Immature natural killer cell (primary cell): ENCODE data around the gene CABLES1. TPM values are rescaled to one million over a fixed set of nuclear protein-coding genes. Genes with fewer than 3 reads are reported as not detected.
"Not testable (repeated sequence)": the region's sequence is repeated elsewhere in the genome, so short reads cannot be mapped to it uniquely, and the experiment has no call there.

Source experiments
- DNase-seq, 3 donors: peaks; one replicate each; pipeline ENCODE4 v3.0.0; 2022; ENCODE audit warnings: mixed read lengths in 1 of 3
- H3K27ac Mint-ChIP-seq, 6 donors: one replicate each; pipeline ENCODE4 v1.8.0; 2020; ENCODE audit warnings: mixed read lengths in 6 of 6, mild to moderate bottlenecking in 5 of 6, inconsistent platforms in 4 of 6, moderate library complexity in 3 of 6
- H3K27me3 Mint-ChIP-seq, 3 donors: one replicate each; pipeline ENCODE4 v1.8.0; 2020 to 2021; ENCODE audit warnings: low read depth in 3 of 3, mild to moderate bottlenecking in 3 of 3, mixed read lengths in 3 of 3, moderate library complexity in 3 of 3, inconsistent platforms in 1 of 3
- H3K36me3 Mint-ChIP-seq, 3 donors: one replicate each; pipeline ENCODE4 v1.8.0; 2020; ENCODE audit warnings: mixed read lengths in 3 of 3, inconsistent platforms in 2 of 3, mild to moderate bottlenecking in 2 of 3
- H3K4me1 Mint-ChIP-seq, 2 donors: one replicate each; pipeline ENCODE4 v1.8.0; 2020; ENCODE audit warnings: inconsistent platforms in 2 of 2, mild to moderate bottlenecking in 2 of 2, mixed read lengths in 2 of 2, moderate library complexity in 1 of 2
- H3K4me3 Mint-ChIP-seq, 5 donors: one replicate each; pipeline ENCODE4 v1.8.0; 2020; ENCODE audit warnings: mild to moderate bottlenecking in 5 of 5, mixed read lengths in 5 of 5, inconsistent platforms in 3 of 5, moderate library complexity in 3 of 5
- H3K9me3 Mint-ChIP-seq, 6 donors: one replicate each; pipeline ENCODE4 v1.8.0; 2020; ENCODE audit warnings: mild to moderate bottlenecking in 6 of 6, mixed read lengths in 6 of 6, inconsistent platforms in 4 of 6, moderate library complexity in 3 of 6
- polyA plus RNA-seq, 3 donors: library from polyadenylated mRNA; unstranded; fragments of 300-500 nt; fragmentation: Illumina TruSeq; gene quantifications; one replicate each; pipeline ENCODE4 v1.2.3, GENCODE V29; 2021

CABLES1 gene
- polyA plus RNA-seq, 3 donors from 2014 or later = 0.16 to 0.99 (median 0.56) TPM

DNA sequence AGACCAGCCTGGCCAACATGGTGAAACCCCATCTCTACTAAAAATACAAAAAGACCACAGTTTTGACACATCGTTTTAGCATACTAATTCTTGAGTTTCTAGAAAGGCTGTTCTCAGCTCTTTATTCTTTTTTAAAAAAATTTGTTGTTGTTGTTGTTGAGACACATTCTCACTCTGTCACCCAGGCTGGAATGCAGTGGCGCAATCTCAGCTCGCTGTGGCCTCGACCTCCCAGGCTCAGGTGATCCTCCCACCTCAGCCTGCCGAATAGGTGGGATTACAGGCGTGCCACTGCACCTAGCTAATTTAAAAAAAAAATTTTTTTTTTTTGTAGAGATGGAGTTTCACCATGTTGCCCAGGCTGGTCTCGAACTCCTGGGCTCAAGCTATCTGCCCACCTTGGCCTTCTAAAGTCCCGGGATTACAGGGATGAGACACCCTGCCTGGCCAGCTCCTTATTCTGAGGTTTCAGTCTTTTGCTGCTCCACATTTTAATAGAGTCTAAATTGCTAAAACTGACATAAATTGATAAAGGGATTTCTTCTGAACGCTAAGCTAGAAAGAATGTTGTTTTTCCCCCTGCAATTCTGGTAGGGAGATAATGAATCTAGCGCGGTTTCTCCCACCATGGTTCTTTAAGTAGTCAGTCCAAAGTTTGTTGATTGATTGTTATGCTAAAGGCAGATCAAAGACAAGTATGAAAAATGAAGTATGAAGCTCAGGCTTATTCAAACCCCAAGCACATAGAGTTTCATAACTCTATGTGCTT lies 32.6 kb upstream of the CABLES1 start:
- Mint-ChIP-seq H3K4me3 (no peak overlapping the region), H3K27ac (no peak overlapping the region), H3K4me1 (no peaks in the 10 kb centered on the region), H3K36me3 (no peaks in the 10 kb centered on the region), H3K27me3 (peaks cover 0 to 7% (median 3%) of the 10 kb centered on the region in 3 donors), H3K9me3 (no peaks in the 10 kb centered on the region)
- no peak for DNase-seq

DNA sequence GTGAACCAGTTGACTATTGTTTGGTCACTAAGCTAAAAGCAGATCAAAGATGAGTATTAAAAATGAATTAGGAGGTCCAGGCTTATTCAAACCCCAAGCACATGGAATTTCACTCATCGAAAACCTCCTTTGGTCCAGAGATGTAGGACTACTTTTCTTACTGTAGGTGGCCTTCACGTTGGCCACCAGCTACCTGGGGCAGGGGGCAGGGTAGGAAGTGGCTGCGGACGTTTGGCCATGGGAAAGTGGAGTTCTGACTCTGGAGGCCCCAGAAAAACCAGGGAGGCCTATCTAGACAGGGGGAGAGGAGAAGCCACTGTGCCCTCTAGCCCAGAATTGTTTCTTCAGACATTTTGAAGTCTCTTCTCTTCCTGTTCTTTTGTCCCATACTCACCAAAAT lies 31.8 kb upstream of the CABLES1 start:
- DNase-seq = no peak
- no peaks in the 10 kb centered on the region for H3K36me3 Mint-ChIP-seq
- peaks cover 0 to 6% (median 3%) of the 10 kb centered on the region in 3 donors for H3K27me3 Mint-ChIP-seq
- no peaks in the 10 kb centered on the region for H3K9me3 Mint-ChIP-seq
- H3K4me3 Mint-ChIP-seq = no peak overlapping the region
- no peaks in the 10 kb centered on the region for H3K4me1 Mint-ChIP-seq
- no peak overlapping the region for H3K27ac Mint-ChIP-seq

- no peak overlapping the region for H3K4me3 Mint-ChIP-seq
- DNase-seq = no peak
- no peaks in the 10 kb centered on the region for H3K9me3 Mint-ChIP-seq
- peaks cover 0 to 4% (median 0%) of the 10 kb centered on the region in 3 donors for H3K36me3 Mint-ChIP-seq
- H3K27ac Mint-ChIP-seq = no peak overlapping the region
- H3K27me3 Mint-ChIP-seq = peaks cover 0 to 5% (median 4%) of the 10 kb centered on the region in 3 donors
- H3K4me1 Mint-ChIP-seq = no peaks in the 10 kb centered on the region
Observed at GRCh38 chr18:23105030-23105429, 30.3 kb upstream of the CABLES1 start.

DNA sequence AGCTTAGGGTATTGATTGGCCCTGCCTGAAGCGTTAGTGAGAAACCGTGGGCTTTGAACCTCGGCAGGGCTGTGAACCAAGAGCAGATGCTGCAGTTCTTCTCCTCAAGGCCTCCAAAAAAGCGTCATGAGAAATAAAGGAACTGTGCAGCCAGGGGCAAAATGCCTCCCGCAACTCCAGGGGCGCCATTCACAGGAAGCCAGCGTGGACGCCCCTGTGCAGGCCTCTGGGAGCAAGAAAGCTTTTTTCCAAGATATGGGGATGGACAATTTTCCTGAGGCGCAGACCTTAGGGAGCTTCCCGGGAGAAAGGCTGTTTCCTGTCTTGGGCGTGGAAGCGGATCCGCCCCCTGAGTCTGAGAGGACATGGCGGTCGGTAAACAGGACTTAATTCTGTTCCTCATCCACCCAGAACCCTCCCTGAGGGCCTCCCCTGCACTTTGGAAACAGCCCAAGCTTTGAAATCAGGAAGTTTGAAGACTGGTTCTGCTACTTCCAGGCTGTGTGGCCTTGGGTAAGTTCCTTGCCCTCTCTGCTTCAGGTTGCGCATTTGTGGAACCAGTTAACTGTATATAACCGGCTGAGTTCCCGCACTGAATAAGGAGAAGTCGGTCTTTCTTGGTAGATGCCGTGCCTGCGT lies 29.6 kb upstream of the CABLES1 start:
- no peak overlapping the region for H3K27ac Mint-ChIP-seq
- H3K4me1 Mint-ChIP-seq = no peaks in the 10 kb centered on the region
- DNase-seq = no peak
- no peak overlapping the region for H3K4me3 Mint-ChIP-seq
- peaks cover 0 to 5% (median 5%) of the 10 kb centered on the region in 3 donors for H3K27me3 Mint-ChIP-seq
- no peaks in the 10 kb centered on the region for H3K9me3 Mint-ChIP-seq
- peaks cover 0 to 8% (median 0%) of the 10 kb centered on the region in 3 donors for H3K36me3 Mint-ChIP-seq

DNA sequence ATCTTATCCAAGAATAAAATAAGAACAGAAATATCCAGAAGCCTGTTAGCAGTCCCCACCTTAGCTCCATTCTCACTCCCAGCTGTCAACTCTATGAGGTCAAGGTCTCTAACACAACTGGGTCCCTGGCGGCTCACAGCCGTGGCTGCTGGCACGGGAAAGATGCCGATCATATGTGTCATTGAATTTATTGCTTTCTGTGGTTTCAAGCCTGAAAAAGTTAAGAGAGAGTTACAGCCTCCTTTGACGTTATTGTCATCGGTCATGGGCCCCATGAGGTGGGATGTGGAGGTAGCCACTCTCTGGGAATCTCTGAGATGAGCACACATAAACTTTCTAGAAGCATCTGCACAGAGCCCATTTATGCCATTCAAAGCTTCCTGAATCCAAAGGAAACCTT lies 28.7 kb upstream of the CABLES1 start:
- H3K4me1 Mint-ChIP-seq = no peaks in the 10 kb centered on the region
- H3K27ac Mint-ChIP-seq = no peak overlapping the region
- H3K36me3 Mint-ChIP-seq = peaks cover 0 to 8% (median 0%) of the 10 kb centered on the region in 3 donors
- no peak for DNase-seq
- no peaks in the 10 kb centered on the region for H3K9me3 Mint-ChIP-seq
- peaks cover 0 to 5% (median 5%) of the 10 kb centered on the region in 3 donors for H3K27me3 Mint-ChIP-seq
- no peak overlapping the region for H3K4me3 Mint-ChIP-seq

GRCh38 chr18:23107718-23108117 lies 27.6 kb upstream of the CABLES1 start:
- no peaks in the 10 kb centered on the region for H3K4me1 Mint-ChIP-seq
- no peak overlapping the region for H3K27ac Mint-ChIP-seq
- peaks cover 0 to 5% (median 2%) of the 10 kb centered on the region in 3 donors for H3K27me3 Mint-ChIP-seq

GRCh38 chr18:23108496-23108895 lies 26.8 kb upstream of the CABLES1 start:
- Mint-ChIP-seq H3K27ac (no peak overlapping the region), H3K9me3 (no peaks in the 10 kb centered on the region), H3K4me1 (no peaks in the 10 kb centered on the region), H3K4me3 (no peak overlapping the region), H3K36me3 (peaks cover 0 to 8% (median 4%) of the 10 kb centered on the region in 3 donors), H3K27me3 (peaks cover 0 to 5% (median 2%) of the 10 kb centered on the region in 3 donors)
- no peak for DNase-seq

More at GRCh38 chr18:23107718-23108117, 27.6 kb upstream of the CABLES1 start:
- Mint-ChIP-seq H3K36me3 (peaks cover 0 to 8% (median 4%) of the 10 kb centered on the region in 3 donors), H3K9me3 (no peaks in the 10 kb centered on the region), H3K4me3 (no peak overlapping the region)
- no peak for DNase-seq

DNA sequence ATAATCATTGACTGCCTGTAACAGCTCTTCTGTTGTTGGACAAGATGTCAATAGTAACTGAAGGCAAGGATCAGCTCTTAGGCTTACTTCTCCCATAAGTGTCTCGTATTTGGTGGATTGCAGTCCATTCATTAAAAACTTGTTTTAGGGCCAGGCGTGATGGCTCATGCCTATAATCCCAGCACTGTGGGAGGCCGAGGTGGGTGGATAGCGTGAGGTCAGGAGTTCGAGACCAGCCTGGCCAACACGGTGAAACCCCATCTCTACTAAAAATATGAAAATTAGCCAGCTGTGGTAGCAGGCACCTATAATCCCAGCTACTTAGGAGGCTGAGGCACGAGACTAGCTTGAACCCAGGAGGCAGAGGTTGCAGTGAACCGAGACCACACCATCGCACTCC lies 26.1 kb upstream of the CABLES1 start:
- not testable (repeated sequence) for H3K4me1 Mint-ChIP-seq, H3K4me3 Mint-ChIP-seq, H3K27me3 Mint-ChIP-seq, H3K27ac Mint-ChIP-seq, H3K36me3 Mint-ChIP-seq, DNase-seq, H3K9me3 Mint-ChIP-seq

DNA sequence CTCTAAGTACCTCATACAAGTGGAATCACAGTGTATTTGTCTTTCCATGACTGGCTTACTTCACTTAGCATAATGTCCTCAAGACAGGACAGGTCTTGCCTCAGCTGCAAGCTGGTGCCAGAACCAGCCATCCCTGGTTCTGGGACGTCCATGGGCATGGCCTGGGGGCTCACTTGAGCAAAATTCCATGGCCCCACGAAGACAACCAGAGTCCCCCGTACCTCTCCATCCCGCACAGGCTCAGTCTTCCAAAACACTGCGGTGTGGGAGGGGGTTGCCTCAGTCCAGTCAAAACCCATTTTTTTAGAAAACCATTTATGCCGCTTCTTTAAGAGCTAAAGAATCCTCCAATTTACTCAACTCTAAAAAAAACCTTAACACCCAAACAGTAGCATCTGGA lies 21.7 kb upstream of the CABLES1 start:
- Mint-ChIP-seq H3K27ac (no peak overlapping the region), H3K36me3 (peaks cover 0 to 8% (median 4%) of the 10 kb centered on the region in 3 donors), H3K4me3 (no peak overlapping the region), H3K9me3 (no peaks in the 10 kb centered on the region), H3K4me1 (peaks cover 8 to 16% of the 10 kb centered on the region in 2 donors), H3K27me3 (peaks cover 1 to 5% (median 4%) of the 10 kb centered on the region in 3 donors)
- no peak for DNase-seq

- Mint-ChIP-seq H3K36me3 (peaks cover 0 to 7% (median 4%) of the 10 kb centered on the region in 3 donors), H3K4me3 (no peak overlapping the region), H3K27ac (no peak overlapping the region), H3K9me3 (no peaks in the 10 kb centered on the region), H3K4me1 (peaks cover 8 to 16% of the 10 kb centered on the region in 2 donors), H3K27me3 (peaks cover 1 to 4% (median 3%) of the 10 kb centered on the region in 3 donors)
- DNase-seq = no peak
Observed at GRCh38 chr18:23114171-23114881, 21.0 kb upstream of the CABLES1 start.

DNA sequence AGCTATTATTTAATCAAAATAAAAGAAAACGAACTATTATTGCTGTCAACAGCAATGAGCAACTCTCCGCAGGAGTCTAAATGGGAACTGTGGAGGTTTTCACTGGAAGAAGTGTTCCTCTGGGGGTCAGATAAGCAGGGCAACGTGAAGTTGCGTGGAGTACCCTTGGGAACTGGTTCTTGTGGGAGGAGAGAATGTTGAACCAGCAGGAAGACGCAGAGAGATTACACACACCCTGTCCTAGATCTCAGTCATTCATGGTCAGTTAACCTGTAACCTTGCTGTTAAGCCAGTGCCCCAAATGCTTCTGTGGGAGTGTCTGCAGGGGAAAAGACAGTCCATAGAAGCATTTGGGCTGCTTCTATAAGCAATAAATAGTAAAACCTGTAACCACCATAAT lies 20.4 kb upstream of the CABLES1 start:
- no peak for DNase-seq
- peaks cover 0 to 8% (median 4%) of the 10 kb centered on the region in 3 donors for H3K36me3 Mint-ChIP-seq
- no peak overlapping the region for H3K27ac Mint-ChIP-seq
- peaks cover 8 to 16% of the 10 kb centered on the region in 2 donors for H3K4me1 Mint-ChIP-seq
- H3K27me3 Mint-ChIP-seq = peaks cover 1 to 4% (median 3%) of the 10 kb centered on the region in 3 donors
- no peak overlapping the region for H3K4me3 Mint-ChIP-seq
- H3K9me3 Mint-ChIP-seq = no peaks in the 10 kb centered on the region

DNA sequence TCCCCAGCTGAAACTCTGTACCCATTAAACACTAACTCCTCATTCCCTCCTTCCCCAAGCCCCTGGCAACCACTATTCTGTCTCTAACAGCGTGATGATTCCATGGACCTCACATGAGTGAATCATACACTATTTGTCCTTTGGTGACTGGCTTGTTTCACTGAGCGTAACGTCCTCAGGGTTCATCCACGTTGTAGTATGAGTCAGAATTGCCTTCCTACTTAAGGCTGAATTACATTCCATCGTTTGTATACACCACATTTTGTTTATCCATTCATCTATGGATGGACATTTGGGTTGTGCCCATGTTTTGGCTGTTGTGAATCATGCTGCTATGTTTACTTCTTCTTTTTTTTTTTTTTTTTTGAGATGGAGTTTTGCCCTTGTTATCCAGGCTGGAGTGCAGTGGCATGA lies 19.6 kb upstream of the CABLES1 start:
- Mint-ChIP-seq H3K27me3 (peaks cover 0 to 4% (median 3%) of the 10 kb centered on the region in 3 donors), H3K4me1 (peaks cover 8 to 16% of the 10 kb centered on the region in 2 donors), H3K9me3 (no peaks in the 10 kb centered on the region), H3K4me3 (no peak overlapping the region), H3K27ac (peak overlapping the region in 1 of 6 donors; percentile 3), H3K36me3 (peaks cover 0 to 4% (median 4%) of the 10 kb centered on the region in 3 donors)
- no peak for DNase-seq

DNA sequence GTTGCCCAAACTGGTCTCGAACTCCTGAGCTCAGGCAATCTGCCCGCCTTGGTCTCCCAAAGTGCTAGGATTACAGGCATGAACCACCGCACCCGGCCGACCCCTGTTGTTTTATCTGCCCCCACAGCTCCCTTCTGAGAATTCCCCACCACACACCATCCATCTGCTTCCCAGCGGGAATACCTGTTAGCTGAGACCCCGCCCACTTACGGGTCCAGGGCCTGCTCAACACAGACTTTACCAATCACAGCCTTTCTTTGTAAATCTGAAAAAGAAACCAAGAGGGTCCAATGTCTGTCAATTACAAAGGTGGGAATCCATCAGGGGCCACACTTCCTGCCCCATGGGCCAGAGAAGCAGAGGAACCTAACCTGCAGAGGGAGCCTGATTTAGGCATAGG lies 14.2 kb upstream of the CABLES1 start:
- H3K36me3 Mint-ChIP-seq = peaks cover 0 to 7% (median 0%) of the 10 kb centered on the region in 3 donors
- peaks cover 2 to 3% (median 2%) of the 10 kb centered on the region in 3 donors for H3K27me3 Mint-ChIP-seq
- no peak overlapping the region for H3K27ac Mint-ChIP-seq
- no peaks in the 10 kb centered on the region for H3K9me3 Mint-ChIP-seq
- peaks cover 0 to 1% of the 10 kb centered on the region in 2 donors for H3K4me1 Mint-ChIP-seq
- H3K4me3 Mint-ChIP-seq = no peak overlapping the region
- no peak for DNase-seq
